HUES48 (cell line): ENCODE data around the gene KLHL24.
"Not testable (repeated sequence)": the region's sequence is repeated elsewhere in the genome, so short reads cannot be mapped to it uniquely, and the experiment has no call there.

Experiments
- H3K27ac ChIP-seq: one replicate; pipeline ENCODE4 v1.7.0; 2013; ENCODE audit warnings: low read depth, low read length, inconsistent platforms
- H3K27me3 ChIP-seq: 2 replicates; pipeline ENCODE4 v1.6.1; 2013; ENCODE audit warnings: mild to moderate bottlenecking, low read length; ENCODE audit not compliant: control insufficient read depth, insufficient read depth
- H3K36me3 ChIP-seq: 2 replicates; pipeline ENCODE4 v1.6.1; 2013; ENCODE audit warnings: low read length; ENCODE audit not compliant: control insufficient read depth, insufficient read depth
- H3K4me1 ChIP-seq: 2 replicates; pipeline ENCODE4 v1.6.1; 2013; ENCODE audit warnings: mild to moderate bottlenecking, low read length; ENCODE audit not compliant: control insufficient read depth, insufficient read depth
- H3K4me3 ChIP-seq: 2 replicates; pipeline ENCODE4 v1.5.1; 2013; ENCODE audit warnings: mild to moderate bottlenecking, low read depth, low read length
- H3K9ac ChIP-seq: 2 replicates; pipeline ENCODE4 v1.6.1; 2013; ENCODE audit warnings: mild to moderate bottlenecking, low read depth, low read length, moderate library complexity
- H3K9me3 ChIP-seq: 2 replicates; pipeline ENCODE4 v1.6.1; 2013; ENCODE audit warnings: low read length; ENCODE audit not compliant: control insufficient read depth, insufficient read depth

Gene KLHL24

DNA sequence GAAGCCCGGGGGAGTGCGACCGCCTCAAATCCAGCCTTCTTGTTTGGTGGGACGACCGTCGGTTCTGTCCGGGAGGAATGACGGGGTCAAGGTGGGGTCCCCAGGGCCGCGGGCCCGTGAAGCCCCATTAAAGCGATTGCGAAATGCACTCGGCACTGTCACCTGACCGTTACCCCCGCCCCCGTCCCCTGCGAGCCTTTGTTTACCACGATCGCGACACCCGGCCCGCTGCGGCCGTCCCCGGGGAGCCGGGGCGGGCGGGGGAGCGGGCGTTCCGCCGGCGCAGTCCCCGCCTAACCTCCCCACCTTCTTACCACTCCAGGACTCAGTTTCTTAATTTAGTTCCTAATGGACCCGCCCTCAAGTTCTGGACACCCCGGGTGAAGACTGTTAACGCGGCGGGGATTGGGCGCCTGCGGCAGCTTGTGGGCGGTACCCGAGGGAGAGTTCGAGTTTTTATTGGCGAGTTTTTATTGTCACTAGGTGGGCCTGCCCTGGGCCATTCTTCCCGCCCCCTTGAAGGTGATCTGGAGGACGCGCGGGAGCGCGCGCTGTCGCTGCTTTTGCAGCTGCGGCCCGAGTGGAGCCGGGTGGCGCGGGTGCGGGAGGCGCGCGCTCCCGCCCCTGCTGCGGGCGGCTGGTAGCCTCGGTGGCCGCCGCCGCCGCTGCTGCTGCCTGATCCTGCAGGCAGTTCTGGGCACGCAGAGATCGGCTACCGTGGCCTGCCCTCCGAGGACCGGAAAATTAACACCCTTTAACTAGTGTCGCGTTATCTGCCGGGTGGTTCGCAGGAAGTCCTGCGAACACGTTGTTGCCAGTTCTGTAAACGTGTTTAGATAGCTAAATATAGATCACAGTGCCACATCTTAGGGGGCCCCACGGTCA is 1.0 kb downstream of the KLHL24 start:
- H3K27me3 ChIP-seq, result no peaks in the 10 kb centered on the region
- no peaks in the 10 kb centered on the region for H3K9me3 ChIP-seq
- peak overlapping the region; percentile 97 for H3K27ac ChIP-seq
- H3K4me3 ChIP-seq, result peak overlapping the region; percentile 88
- peak overlapping the region; percentile 90 for H3K9ac ChIP-seq
- H3K36me3 ChIP-seq, result no peaks in the 10 kb centered on the region
- H3K4me1 ChIP-seq, result peaks cover 10% of the 10 kb centered on the region; the same call in 1 of the 2 replicates

GRCh38 chr3:183637106-183637486 is 1.7 kb downstream of the KLHL24 start:
- H3K9me3 ChIP-seq, result no peaks in the 10 kb centered on the region
- H3K4me1 ChIP-seq, result peaks cover 10% of the 10 kb centered on the region; the same call in 1 of the 2 replicates
- peak overlapping the region; percentile 77 for H3K9ac ChIP-seq
- peak overlapping the region; percentile 88 for H3K4me3 ChIP-seq
- H3K27ac ChIP-seq, result peak overlapping the region; percentile 73
- H3K27me3 ChIP-seq, result no peaks in the 10 kb centered on the region
- no peaks in the 10 kb centered on the region for H3K36me3 ChIP-seq

GRCh38 chr3:183637633-183638032 is 2.2 kb downstream of the KLHL24 start:
- H3K9me3 ChIP-seq, H3K4me3 ChIP-seq, H3K27me3 ChIP-seq, H3K36me3 ChIP-seq, H3K27ac ChIP-seq, H3K9ac ChIP-seq: not testable (repeated sequence)
- peaks cover 10% of the 10 kb centered on the region; the same call in 1 of the 2 replicates for H3K4me1 ChIP-seq

DNA sequence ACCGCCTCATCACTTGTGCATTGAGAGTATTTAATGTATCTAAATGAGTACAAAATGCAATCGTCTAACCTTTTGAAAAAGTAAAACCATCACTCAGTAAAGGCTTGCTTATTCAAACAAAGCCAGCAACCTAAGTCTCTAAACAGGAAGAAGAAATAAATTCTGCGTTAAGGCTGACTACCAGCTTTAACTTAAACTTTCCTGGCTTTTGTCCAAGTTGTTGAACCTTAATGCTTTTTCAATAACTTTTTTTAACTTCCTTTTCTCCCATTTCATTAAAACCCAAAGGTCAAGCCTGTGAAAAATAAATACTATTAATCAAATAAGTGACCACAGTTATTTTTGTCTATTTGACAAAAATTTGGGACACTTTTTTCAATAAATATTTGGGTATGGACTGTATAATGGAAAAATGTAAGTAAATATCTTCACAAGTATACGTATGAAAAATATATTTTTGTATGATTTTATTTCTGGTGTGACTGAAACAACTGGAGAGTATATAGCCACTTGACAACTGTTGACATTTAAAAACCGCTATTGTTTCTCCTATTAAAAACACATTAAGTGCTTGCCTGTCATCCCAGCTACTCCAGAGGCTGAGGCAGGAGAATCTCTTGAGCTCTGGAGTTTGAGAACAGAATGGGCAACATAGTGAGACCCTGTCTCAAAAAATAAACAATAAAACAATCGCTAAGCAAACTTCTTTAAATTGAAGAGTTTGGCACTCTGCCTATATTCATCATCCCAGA is 2.9 kb downstream of the KLHL24 start:
- H3K4me3 ChIP-seq, result no peak overlapping the region
- no peaks in the 10 kb centered on the region for H3K36me3 ChIP-seq
- H3K9me3 ChIP-seq, result no peaks in the 10 kb centered on the region
- H3K9ac ChIP-seq, result no peak overlapping the region
- H3K27ac ChIP-seq, result no peak overlapping the region
- H3K27me3 ChIP-seq, result no peaks in the 10 kb centered on the region
- H3K4me1 ChIP-seq, result peaks cover 10% of the 10 kb centered on the region; the same call in 1 of the 2 replicates

DNA sequence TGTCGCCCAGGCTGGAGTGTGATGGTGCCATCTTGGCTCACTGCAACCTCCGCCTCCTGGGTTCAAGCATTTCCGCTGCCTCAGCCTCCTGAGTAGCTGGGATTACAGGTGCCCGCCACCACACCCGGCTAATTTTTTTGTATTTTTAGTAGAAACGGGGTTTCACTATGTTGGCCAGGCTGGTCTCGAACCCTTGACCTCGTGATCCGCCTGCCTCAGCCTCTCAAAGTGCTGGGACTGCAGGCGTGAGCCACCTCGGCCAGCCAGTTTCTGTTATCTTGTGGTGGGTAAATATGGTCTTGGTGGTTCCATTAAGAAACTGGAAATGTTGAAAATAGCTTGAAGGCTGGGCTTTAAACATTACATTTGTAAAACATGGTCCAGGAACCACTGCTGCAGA is 5.2 kb downstream of the KLHL24 start:
- not testable (repeated sequence) for H3K36me3 ChIP-seq, H3K9ac ChIP-seq, H3K27me3 ChIP-seq

GRCh38 chr3:183641882-183642281 is 6.5 kb downstream of the KLHL24 start:
- no peak overlapping the region for H3K9ac ChIP-seq
- H3K36me3 ChIP-seq, result no peaks in the 10 kb centered on the region
- no peaks in the 10 kb centered on the region for H3K27me3 ChIP-seq
- H3K4me3 ChIP-seq, result no peak overlapping the region
- H3K27ac ChIP-seq, result no peak overlapping the region
- peaks cover 7% of the 10 kb centered on the region; the same call in 1 of the 2 replicates for H3K4me1 ChIP-seq
- H3K9me3 ChIP-seq, result no peaks in the 10 kb centered on the region

More for the DNA sequence above, 5.2 kb downstream of the KLHL24 start:
- H3K4me1 ChIP-seq, H3K27ac ChIP-seq, H3K9me3 ChIP-seq, H3K4me3 ChIP-seq: not testable (repeated sequence)

DNA sequence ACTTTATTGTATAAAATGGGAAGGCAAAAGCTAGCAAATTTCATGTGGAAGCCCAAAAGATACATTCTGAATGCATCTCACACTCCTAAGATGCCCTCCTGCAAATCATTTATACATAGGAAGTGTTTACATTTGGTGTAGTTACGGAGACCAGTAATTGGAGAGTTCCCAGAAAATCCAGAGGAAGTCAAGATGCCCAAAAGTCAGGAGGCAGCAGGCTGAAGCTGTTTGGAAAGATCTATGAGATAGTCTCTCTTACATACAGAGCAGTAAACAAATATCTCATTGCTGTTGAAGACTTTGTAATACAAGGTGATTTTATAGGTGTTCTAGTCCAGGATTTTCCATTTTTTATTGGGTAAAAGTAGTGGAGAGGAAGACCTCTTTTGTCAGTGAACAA is 8.8 kb downstream of the KLHL24 start:
- Histone ChIP-seq H3K27me3 (no peaks in the 10 kb centered on the region), H3K9ac (no peak overlapping the region), H3K4me3 (no peak overlapping the region), H3K4me1 (no peaks in the 10 kb centered on the region), H3K9me3 (no peaks in the 10 kb centered on the region), H3K27ac (no peak overlapping the region), H3K36me3 (no peaks in the 10 kb centered on the region)

DNA sequence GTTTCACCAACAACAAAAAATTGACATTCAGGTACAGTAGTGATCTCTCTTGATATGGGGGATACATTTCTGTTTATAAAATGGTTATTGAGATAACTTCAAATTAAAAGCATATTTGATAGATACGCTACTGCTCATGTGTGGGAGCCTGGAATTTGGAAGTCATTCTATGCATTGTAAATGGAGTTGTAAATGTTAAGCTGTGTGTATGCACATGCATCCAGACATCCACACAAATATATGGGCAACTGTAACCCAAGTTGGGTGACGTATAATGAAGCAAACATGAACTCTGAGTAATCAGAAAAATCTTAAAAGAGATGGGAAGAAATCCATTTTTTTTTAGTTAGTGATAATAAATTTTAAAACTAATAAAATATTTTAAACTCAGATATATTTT is 9.8 kb downstream of the KLHL24 start:
- Histone ChIP-seq H3K4me3 (no peak overlapping the region), H3K36me3 (no peaks in the 10 kb centered on the region), H3K27me3 (no peaks in the 10 kb centered on the region), H3K4me1 (no peaks in the 10 kb centered on the region), H3K27ac (no peak overlapping the region), H3K9ac (no peak overlapping the region), H3K9me3 (no peaks in the 10 kb centered on the region)

GRCh38 chr3:183650554-183650953 is 15.1 kb downstream of the KLHL24 start:
- Histone ChIP-seq H3K9ac (no peak overlapping the region), H3K27me3 (no peaks in the 10 kb centered on the region), H3K4me1 (no peaks in the 10 kb centered on the region), H3K4me3 (no peak overlapping the region), H3K9me3 (peaks cover 41% of the 10 kb centered on the region), H3K27ac (no peak overlapping the region), H3K36me3 (peaks cover 26% of the 10 kb centered on the region)

- Histone ChIP-seq H3K9ac (no peak overlapping the region), H3K27ac (no peak overlapping the region), H3K27me3 (no peaks in the 10 kb centered on the region), H3K9me3 (peaks cover 41% of the 10 kb centered on the region), H3K4me3 (no peak overlapping the region), H3K36me3 (peaks cover 26% of the 10 kb centered on the region), H3K4me1 (no peaks in the 10 kb centered on the region)
Observed at GRCh38 chr3:183653209-183654064, 18.0 kb downstream of the KLHL24 start.
